NCI-H2227 treated with DMSO at 0.1 percent for 48 hours (cell line): ENCODE results near the gene SEMA5A.

ENCODE experiments used
- DNase-seq: peaks from one replicate; lab custom pipeline; 2025; lab: John Stamatoyannopoulos, UW

The SEMA5A gene

DNA sequence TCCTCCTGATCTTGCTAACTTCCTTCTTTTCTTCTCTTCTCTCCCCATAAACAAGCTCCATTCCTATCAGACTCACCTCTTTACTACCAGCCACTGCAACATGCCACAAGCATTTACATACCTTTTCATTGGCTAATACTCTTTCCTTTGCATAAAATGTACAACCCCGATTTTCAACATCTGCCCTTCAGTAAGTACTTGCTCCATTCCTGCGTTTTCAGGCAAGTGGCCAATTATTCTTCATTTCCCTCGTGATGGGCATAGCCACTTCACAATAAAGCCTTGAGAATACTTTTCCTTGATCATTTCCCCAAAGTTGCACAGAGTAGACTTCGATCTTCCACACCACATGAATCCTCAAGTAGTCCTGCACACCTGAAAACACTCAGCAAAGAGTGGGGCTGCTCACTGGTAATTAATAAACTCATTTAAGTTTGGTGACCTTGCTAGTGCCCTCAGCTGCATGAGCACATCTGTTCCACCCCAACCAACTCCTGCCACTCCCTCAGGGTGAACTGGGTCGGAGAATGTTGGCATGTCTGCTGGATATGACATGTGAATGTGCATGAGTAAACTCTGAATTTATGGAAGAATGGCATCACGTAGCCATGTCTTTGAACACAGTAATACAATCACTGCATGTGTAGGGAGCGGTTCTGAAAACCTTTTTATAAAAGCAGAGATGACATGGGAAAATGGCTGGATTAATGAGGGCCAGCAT, 535.8 kb downstream of the SEMA5A start:
- no peak for DNase-seq

DNA sequence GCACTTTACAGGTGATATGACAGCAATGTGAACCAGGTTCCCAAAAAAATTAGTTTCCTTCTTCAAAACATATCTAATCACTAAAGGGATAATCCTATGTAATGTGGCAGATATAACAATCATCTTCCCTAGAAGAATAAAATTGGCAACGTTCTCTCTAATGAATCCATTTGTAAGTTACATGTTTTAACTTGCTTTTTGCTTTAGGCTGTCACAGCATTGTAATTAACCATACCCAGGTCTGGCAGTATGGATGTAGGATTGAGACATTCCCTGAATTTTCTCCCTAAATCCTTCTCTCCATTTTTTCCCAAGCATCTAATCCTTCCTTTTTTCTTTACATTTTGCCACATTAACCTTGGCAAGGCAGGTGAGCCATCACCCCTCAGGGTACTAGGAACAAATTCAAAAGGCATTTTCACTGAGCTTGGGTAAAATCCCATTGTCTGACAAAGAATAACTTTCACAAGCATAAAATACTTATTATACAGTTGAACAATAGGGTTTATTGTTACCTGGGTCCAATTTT, 548.3 kb downstream of the SEMA5A start:
- DNase-seq: no peak

DNA sequence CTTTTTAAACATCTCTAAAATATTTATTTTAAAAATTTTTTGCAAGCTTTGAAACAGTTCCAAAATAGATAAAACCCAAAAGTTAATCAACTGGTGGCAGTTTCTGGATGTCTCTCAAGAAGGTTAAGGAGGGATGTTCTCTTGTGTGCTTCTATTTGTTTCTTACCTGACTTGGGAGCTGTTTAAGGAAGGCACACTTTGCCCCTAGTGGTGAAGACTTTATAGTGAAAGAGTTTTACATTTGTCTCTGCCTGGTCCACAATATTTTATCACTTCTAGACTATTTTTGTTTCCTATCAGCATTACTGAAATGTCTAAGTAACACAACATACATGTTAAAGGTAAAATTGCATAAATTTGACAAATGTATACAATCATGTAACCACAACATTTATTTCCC, 552.8 kb downstream of the SEMA5A start:
- DNase-seq: no peak
